Large intestine (tissue), 3 donors: Measurements from ENCODE around the gene ITIH1. TPM values are rescaled to one million over a fixed set of nuclear protein-coding genes. Genes with fewer than 3 reads are reported as not detected.

ENCODE experiments used
- DNase-seq, 2 donors: peaks; one replicate each; pipeline versions ENCODE4 v3.0.0 to v3.0.0-alpha.2; 2013
- H3K27ac ChIP-seq: one replicate; pipeline ENCODE4 v1.5.1; 2013; ENCODE audit warnings: low read length
- H3K27me3 ChIP-seq: 2 replicates; pipeline ENCODE4 v1.6.1; 2013; ENCODE audit warnings: low read length; ENCODE audit not compliant: control insufficient read depth, insufficient read depth
- H3K36me3 ChIP-seq: 2 replicates; pipeline ENCODE4 v1.6.1; 2013; ENCODE audit warnings: low read length; ENCODE audit not compliant: control insufficient read depth, insufficient read depth
- H3K4me1 ChIP-seq: one replicate; pipeline ENCODE4 v1.6.1; 2013; ENCODE audit warnings: low read length; ENCODE audit not compliant: control insufficient read depth, insufficient read depth
- H3K4me3 ChIP-seq: one replicate; pipeline ENCODE4 v1.5.1; 2013; ENCODE audit warnings: low read length
- H3K9me3 ChIP-seq: one replicate; pipeline ENCODE4 v1.6.1; 2013; ENCODE audit warnings: mild to moderate bottlenecking, low read depth, low read length, moderate library complexity; ENCODE audit not compliant: control insufficient read depth
- WGBS: methylation state at CpG from one replicate; pipeline ENCODE4 v1.1.5; 2013; ENCODE audit warnings: low lambda C conversion rate; ENCODE audit not compliant: insufficient coverage; 5-methylcytosine and 5-hydroxymethylcytosine counted together
- polyA plus RNA-seq: library from polyadenylated mRNA; unstranded; fragments of 120-200 nt; gene quantifications from one replicate; pipeline ENCODE4 v1.2.1, GENCODE V29; 2013

ITIH1 gene
- polyA plus RNA-seq, 1 donor = 1.6 TPM

DNA sequence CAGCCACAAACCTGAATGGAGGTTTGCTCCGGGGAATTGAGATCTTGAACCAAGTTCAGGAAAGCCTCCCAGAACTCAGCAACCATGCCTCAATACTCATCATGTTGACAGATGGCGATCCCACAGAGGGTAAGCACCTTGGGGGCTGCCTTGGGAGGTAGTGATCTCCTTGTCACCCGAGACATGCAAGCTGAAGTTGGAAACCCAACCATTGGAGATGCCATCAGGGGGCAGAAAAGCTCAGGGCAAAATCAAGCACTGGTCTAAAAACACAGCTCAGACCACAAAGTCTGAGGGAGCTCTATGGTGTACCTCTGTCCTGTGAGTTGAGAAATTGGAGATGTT lies 5.8 kb downstream of the ITIH1 start:
- H3K9me3 ChIP-seq = no peaks in the 10 kb centered on the region
- no peak overlapping the region for H3K4me3 ChIP-seq
- no peak for DNase-seq
- no peak overlapping the region for H3K27ac ChIP-seq
- H3K36me3 ChIP-seq = no peaks in the 10 kb centered on the region
- peaks cover 4% of the 10 kb centered on the region for H3K27me3 ChIP-seq
- no peaks in the 10 kb centered on the region for H3K4me1 ChIP-seq
- no CpG with 5 or more reads among the region's 3 CpGs for WGBS

DNA sequence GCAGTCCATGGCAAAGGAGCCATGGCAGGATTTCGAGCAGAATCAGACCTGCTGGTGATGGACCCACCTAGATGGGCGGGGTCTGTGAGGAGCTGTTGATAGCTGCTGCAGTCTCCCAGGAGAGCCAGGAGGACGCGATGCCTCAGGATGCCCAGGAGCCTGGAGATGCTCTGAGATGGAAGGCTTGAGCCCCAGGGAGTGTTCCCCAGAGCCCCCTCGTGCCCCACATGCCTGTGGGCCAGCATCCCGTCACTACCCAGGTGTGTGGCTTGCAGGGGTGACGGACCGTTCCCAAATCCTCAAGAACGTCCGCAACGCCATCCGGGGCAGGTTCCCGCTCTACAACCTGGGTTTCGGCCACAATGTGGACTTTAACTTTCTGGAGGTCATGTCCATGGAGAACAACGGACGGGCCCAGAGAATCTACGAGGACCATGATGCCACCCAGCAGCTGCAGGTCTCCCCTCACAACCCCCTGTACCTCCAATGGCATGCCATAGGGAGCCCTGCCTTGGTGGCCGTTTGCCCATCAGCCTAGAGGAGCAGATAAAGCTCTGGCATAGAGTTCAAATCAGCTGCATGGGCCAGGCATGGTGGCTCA lies 6.7 kb downstream of the ITIH1 start:
- no peaks in the 10 kb centered on the region for H3K9me3 ChIP-seq
- H3K27ac ChIP-seq = no peak overlapping the region
- WGBS = no CpG with 5 or more reads among the region's 18 CpGs
- DNase-seq = no peak
- H3K27me3 ChIP-seq = peaks cover 4% of the 10 kb centered on the region
- H3K4me1 ChIP-seq = no peaks in the 10 kb centered on the region
- H3K4me3 ChIP-seq = no peak overlapping the region
- no peaks in the 10 kb centered on the region for H3K36me3 ChIP-seq

DNA sequence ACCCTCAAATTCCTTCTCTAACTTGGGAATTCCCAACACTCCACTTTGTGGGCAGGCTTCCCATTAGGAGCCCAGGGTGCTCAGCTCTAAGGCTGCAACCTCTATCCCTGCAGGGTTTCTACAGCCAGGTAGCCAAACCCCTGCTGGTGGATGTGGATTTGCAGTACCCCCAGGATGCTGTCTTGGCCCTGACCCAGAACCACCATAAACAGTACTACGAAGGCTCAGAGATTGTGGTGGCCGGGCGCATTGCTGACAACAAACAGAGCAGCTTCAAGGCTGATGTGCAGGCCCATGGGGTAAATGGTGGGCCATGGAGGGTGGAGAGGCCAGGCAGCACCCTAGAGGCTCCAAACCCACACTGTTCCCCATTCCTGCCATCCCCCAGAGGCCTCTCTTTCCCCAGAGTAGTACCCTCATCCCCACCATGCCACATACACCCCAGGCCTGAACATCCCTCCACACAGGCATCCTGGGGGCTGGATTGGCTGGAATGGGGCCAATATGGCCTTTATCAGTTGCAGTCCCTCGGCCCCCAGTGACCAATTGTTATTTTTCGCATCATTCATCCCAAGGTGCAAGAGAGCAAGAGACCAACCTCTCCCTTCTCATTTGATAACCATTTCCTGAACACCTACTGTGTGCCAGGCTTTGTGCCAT lies 7.7 kb downstream of the ITIH1 start:
- no peak for DNase-seq
- Histone ChIP-seq H3K4me1 (no peaks in the 10 kb centered on the region), H3K4me3 (no peak overlapping the region), H3K9me3 (no peaks in the 10 kb centered on the region), H3K27me3 (peaks cover 4% of the 10 kb centered on the region), H3K36me3 (no peaks in the 10 kb centered on the region), H3K27ac (no peak overlapping the region)
- WGBS = no CpG with 5 or more reads among the region's 5 CpGs

DNA sequence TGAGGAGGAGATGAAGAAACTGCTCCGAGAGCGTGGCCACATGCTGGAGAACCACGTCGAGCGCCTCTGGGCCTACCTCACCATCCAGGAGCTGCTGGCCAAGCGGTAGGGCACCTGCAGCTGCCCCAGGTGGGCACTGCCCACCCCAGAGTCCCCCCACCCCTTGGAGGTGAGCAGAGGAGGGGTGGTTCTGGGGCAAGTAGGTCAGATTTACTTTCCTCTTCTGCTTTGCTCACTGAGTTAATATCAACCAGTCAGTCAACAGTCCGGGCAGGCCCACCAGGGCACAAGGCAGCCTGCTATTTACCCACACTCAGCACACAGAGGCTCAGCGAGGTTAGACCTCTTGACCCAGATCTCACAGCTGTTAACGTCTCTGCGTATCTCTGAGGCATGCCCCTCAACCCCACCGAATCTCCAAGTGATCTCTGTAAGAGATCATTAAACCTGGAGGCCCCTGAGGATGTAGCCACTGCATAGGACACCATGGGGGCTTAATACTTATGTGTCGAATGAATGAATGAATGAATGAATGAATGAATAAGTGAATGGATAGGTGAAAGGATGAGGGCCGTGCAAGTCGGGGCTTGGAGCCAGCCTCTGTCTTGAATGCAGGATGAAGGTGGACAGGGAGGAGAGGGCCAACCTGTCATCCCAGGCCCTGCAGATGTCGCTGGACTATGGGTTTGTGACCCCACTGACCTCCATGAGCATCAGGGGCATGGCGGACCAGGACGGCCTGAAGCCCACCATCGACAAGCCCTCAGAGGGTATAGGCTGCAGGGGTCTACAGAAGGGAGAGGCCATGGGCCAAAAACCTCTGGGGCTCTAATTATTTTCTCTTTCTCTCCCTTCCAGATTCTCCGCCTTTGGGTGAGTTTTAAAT lies 9.2 kb downstream of the ITIH1 start:
- Histone ChIP-seq H3K9me3 (no peaks in the 10 kb centered on the region), H3K27me3 (peaks cover 4% of the 10 kb centered on the region), H3K4me3 (no peak overlapping the region), H3K4me1 (no peaks in the 10 kb centered on the region), H3K36me3 (no peaks in the 10 kb centered on the region), H3K27ac (no peak overlapping the region)
- no peak for DNase-seq
- 80% methylated on average over 1 of the region's 19 CpGs for WGBS

DNA sequence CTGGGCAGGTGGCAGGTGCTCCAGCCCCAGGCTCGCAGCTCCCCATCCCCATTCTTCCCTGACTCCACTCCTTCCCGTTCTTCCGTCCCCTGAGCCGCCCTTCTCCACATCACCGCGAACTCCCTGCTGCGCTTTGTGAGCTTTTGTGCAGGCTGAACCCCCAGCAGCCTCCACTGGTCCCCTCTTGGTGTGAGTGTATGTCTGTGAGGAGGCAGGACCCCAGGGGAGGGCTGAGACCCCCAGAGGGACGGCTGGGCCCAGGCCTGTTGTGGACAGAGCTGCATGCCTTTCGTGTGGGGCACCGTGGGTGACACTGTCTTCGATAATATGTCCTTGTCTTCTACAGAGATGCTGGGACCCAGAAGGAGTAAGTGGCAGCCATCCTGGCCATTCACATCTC lies 9.8 kb downstream of the ITIH1 start:
- WGBS = no CpG with 5 or more reads among the region's 11 CpGs
- Histone ChIP-seq H3K9me3 (no peaks in the 10 kb centered on the region), H3K36me3 (no peaks in the 10 kb centered on the region), H3K27me3 (no peaks in the 10 kb centered on the region), H3K4me3 (no peak overlapping the region), H3K27ac (no peak overlapping the region), H3K4me1 (no peaks in the 10 kb centered on the region)
- DNase-seq = no peak

DNA sequence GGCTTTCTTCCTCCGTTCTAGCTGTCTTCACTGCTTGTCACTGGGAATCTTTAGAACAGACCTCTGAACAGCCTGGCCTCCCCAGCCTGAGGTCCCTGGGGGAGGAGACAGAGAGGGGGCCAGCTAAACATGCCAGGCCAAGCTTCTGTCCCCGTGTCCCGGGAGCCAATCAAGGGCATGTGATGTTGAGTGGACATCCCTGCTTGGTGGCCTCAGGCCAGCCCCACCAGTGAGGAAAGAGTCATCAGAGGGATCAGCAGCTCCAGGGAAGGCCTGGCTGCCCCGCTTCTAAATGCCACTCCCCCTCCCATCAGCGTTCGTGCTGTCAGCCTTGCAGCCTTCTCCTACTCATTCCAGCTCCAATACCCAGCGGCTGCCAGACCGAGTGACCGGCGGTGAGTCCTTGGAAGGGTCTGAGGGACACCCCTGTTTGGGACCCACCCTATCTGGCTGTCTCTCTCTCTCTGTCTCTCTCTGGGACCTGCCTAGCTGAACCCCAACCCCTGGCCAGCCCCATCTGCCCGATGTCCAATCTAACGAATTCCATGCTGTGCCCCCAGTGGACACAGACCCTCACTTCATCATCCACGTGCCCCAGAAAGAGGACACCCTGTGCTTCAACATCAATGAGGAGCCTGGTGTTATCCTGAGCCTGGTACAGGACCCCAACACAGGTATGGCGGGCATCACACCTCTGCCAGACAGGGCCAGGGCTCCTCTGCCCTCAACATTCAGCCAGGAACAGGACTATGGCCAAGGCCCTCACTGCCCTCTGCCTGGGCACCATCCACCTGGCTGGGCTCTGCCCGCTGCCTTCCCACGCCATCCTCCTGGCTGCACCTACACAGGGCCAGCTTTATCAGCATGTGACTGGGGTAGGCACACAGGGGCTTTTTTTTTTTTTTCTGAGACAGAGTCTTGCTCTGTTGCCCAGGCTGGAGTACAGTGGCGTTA lies 10.6 kb downstream of the ITIH1 start:
- H3K27me3 ChIP-seq = no peaks in the 10 kb centered on the region
- no peak overlapping the region for H3K4me3 ChIP-seq
- H3K9me3 ChIP-seq = no peaks in the 10 kb centered on the region
- no peak for DNase-seq
- H3K36me3 ChIP-seq = no peaks in the 10 kb centered on the region
- no peaks in the 10 kb centered on the region for H3K4me1 ChIP-seq
- no peak overlapping the region for H3K27ac ChIP-seq
- WGBS = no CpG with 5 or more reads among the region's 17 CpGs

DNA sequence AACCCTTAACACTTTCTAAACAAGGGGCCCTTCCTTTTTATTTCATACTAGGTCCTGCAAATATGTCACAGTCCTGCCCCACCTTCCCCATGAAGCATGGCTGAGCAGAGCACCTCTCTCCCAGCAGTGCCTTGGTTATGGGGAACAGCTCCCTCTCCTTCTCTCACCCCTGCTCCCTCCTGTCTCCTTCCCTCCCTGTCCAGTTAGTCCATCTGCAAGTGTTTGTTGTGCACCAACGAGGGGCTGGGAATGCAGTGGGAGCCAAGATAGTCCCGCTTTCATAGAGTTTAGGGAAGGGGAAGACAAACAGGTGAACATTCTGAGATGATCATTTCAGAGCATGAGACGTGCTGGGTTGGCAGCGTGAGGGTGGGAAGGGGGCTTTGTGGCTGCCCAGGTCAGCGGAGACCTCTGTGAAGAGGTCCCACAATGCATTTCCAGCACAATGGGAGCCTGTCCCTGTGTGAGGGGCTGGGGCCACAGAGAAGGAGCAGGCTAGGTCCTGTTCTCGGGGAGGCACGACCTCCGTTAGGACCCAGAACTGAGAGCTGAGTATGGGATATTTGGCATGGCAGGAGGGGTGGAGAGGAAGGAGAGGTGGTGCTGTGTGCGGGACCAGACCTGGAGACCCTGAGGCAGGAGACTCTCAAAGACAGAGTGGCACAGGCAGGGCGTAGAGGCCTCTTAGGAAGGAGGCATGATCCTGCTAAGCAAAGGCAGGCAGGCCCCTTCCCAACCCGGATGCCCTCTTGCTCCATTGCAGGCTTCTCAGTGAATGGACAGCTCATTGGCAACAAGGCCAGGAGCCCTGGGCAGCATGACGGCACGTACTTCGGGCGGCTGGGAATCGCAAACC lies 11.7 kb downstream of the ITIH1 start:
- Histone ChIP-seq H3K27ac (no peak overlapping the region), H3K27me3 (no peaks in the 10 kb centered on the region), H3K4me1 (peaks cover 5% of the 10 kb centered on the region), H3K9me3 (no peaks in the 10 kb centered on the region), H3K4me3 (no peak overlapping the region), H3K36me3 (no peaks in the 10 kb centered on the region)
- WGBS = no CpG with 5 or more reads among the region's 16 CpGs
- no peak for DNase-seq

DNA sequence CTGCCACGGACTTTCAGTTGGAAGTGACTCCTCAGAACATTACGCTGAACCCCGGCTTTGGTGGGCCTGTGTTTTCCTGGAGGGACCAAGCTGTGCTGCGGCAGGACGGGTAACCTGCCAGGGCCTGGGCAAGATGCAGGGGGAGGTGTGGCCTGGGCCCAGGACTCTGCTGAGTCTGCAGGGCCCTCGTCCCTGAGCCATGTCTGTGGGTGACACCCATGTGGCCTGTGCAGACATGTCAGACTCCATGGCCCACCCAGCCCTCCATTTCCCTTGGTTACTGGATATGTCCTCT lies 12.3 kb downstream of the ITIH1 start:
- no CpG with 5 or more reads among the region's 6 CpGs for WGBS
- H3K4me3 ChIP-seq = no peak overlapping the region

DNA sequence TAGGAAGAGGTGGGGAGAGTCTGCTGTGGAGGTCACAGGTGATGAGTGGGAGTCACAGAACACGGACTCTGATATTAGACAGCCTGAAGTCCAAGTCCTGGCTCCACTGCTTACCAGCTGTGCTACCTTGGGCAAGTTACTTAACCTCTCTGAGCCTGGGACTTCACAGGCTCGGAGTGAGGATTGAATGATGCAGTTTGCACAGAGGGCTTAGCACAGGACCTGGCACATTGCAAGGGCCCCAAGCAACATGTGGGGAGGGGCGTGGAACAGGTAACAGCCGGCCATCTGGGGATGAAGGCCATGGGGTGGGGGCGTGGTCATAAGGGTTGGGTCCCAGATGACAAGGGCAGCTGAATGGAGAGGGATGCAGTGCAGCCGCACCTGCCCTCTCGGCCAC lies 12.9 kb downstream of the ITIH1 start:
- Histone ChIP-seq H3K36me3 (no peaks in the 10 kb centered on the region), H3K27ac (no peak overlapping the region), H3K4me1 (peaks cover 12% of the 10 kb centered on the region), H3K9me3 (no peaks in the 10 kb centered on the region), H3K27me3 (no peaks in the 10 kb centered on the region), H3K4me3 (no peak overlapping the region)
- DNase-seq = no peak
- no CpG with 5 or more reads among the region's 7 CpGs for WGBS

More for the DNA sequence above, 12.3 kb downstream of the ITIH1 start:
- Histone ChIP-seq H3K9me3 (no peaks in the 10 kb centered on the region), H3K36me3 (no peaks in the 10 kb centered on the region), H3K27ac (no peak overlapping the region), H3K27me3 (no peaks in the 10 kb centered on the region), H3K4me1 (peaks cover 9% of the 10 kb centered on the region)
- DNase-seq = no peak
